NCI-H128 (cell line): ENCODE results near the gene ANKS1B.

Experiments
- DNase-seq: peaks from one replicate; lab custom pipeline; 2025; ENCODE audit not compliant: unreplicated experiment; lab: John Stamatoyannopoulos, UW

The ANKS1B gene

GRCh38 chr12:98719515-98720504 lies 1264.9 kb downstream of the ANKS1B start:
- no peak for DNase-seq

- DNase-seq, result no peak
These were observed 1270.3 kb downstream of the ANKS1B start for GRCh38 chr12:98714426-98714825.

- DNase-seq, result no peak
These were observed 1275.7 kb downstream of the ANKS1B start for GRCh38 chr12:98709022-98709421.

GRCh38 chr12:98701166-98701565 lies 1283.6 kb downstream of the ANKS1B start:
- no peak for DNase-seq

- no peak for DNase-seq
These were observed 1285.2 kb downstream of the ANKS1B start for GRCh38 chr12:98699586-98699985.

- DNase-seq, result peak; percentile 15
These were observed 1285.9 kb downstream of the ANKS1B start for GRCh38 chr12:98698603-98699463.

GRCh38 chr12:98697209-98697608 lies 1287.5 kb downstream of the ANKS1B start:
- no peak for DNase-seq

- DNase-seq, result no peak
These were observed 1288.6 kb downstream of the ANKS1B start for GRCh38 chr12:98696036-98696646.

GRCh38 chr12:98691351-98691750 lies 1293.4 kb downstream of the ANKS1B start:
- no peak for DNase-seq

GRCh38 chr12:98686603-98687002 lies 1298.1 kb downstream of the ANKS1B start:
- DNase-seq, result no peak
